Measurements from ENCODE around the gene DESI1. TPM values are rescaled to one million over a fixed set of nuclear protein-coding genes. Genes with fewer than 3 reads are reported as not detected.
"Not testable (repeated sequence)": the region's sequence is repeated elsewhere in the genome, so short reads cannot be mapped to it uniquely, and the experiment has no call there.

DESI1 gene
- total RNA-seq, 2 donors from 2014 or later, result 21.9 to 22.9 TPM

DNA sequence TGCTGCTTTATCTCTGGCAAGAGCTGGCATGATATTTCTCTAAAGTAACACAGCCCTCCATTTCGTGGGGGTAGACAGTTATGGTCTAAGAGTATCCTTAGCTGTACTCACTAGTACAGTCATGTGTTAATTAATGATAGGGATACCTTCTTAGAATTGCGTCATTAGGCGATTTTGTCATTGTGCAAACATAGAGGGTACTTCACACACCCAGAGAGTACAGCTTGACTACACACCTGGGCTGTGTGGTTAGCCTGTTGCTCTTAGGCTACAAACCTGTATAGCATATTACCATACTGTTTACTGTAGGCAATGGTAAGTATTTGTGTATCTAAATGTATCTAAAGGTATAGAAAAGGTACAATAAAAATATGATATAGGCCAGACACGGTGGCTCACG is 17.3 kb upstream of the DESI1 start:
- H3K9me3 ChIP-seq, result no peaks in the 10 kb centered on the region
- H3K36me3 ChIP-seq, result peaks cover 48% of the 10 kb centered on the region
- H3K27me3 ChIP-seq (replicated peaks; ENCODE audit: insufficient read depth), result no peaks in the 10 kb centered on the region
- no peaks in the 10 kb centered on the region for H3K4me1 ChIP-seq (ENCODE audit: control insufficient read depth in 1 of 2, low read depth in 2 of 2)
- no peak for DNase-seq (ENCODE audit: low spot score)
- no peak overlapping the region for H3K27ac ChIP-seq
- TF ChIP-seq, protein P1, sequence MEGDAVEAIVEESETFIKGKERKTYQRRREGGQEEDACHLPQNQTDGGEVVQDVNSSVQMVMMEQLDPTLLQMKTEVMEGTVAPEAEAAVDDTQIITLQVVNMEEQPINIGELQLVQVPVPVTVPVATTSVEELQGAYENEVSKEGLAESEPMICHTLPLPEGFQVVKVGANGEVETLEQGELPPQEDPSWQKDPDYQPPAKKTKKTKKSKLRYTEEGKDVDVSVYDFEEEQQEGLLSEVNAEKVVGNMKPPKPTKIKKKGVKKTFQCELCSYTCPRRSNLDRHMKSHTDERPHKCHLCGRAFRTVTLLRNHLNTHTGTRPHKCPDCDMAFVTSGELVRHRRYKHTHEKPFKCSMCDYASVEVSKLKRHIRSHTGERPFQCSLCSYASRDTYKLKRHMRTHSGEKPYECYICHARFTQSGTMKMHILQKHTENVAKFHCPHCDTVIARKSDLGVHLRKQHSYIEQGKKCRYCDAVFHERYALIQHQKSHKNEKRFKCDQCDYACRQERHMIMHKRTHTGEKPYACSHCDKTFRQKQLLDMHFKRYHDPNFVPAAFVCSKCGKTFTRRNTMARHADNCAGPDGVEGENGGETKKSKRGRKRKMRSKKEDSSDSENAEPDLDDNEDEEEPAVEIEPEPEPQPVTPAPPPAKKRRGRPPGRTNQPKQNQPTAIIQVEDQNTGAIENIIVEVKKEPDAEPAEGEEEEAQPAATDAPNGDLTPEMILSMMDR (IDR thresholded peaks at IDR 0.05), result no peak
- ATAC-seq (ENCODE audit: insufficient number of reproducible peaks, low FRiP score, low read depth), result no peak
- no peak overlapping the region for H3K4me3 ChIP-seq

DNA sequence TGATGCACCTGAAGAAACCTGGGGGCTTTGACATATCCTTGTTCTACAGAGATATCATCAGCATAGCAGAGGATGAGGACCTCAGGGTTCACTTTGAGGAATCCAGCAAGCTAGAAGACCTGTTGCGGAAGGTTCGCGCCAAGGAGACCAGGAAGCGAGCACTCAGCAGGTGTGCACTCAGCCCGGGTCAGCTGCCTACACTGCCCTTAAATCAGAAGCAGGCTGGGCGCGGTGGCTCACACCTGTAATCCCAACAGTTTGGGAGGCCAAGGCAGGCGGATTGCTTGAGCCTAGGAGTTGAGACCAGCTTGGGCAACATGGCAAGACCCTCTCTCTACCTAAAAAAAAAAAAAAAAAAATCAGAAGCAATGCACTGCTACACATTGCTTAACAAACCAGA is 16.8 kb upstream of the DESI1 start:
- H3K27me3 ChIP-seq (replicated peaks; ENCODE audit: insufficient read depth); H3K27ac ChIP-seq; H3K9me3 ChIP-seq; ATAC-seq (ENCODE audit: insufficient number of reproducible peaks, low FRiP score, low read depth); DNase-seq (ENCODE audit: low spot score); H3K4me3 ChIP-seq; H3K4me1 ChIP-seq (ENCODE audit: control insufficient read depth in 1 of 2, low read depth in 2 of 2): not testable (repeated sequence)
- H3K36me3 ChIP-seq, result peaks cover 43% of the 10 kb centered on the region

DNA sequence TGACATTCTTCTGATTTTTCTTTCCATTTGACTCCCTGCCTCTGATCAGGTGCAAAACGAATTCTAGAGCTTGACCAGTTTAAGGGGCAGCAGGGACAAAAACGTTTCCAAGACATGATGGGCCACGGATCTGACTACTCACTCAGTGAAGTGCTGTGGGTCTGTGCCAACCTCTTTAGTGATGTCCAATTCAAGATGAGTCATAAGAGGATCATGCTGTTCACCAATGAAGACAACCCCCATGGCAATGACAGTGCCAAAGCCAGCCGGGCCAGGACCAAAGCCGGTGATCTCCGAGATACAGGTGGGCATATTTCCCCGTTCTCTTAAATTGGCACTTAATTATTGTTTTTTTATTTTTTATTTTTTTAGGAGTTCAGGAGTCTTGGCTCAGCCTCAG is 15.6 kb upstream of the DESI1 start:
- Histone ChIP-seq H3K27ac (no peak overlapping the region), H3K9me3 (no peaks in the 10 kb centered on the region), H3K4me3 (no peak overlapping the region), H3K36me3 (peaks cover 35% of the 10 kb centered on the region), H3K4me1 (ENCODE audit: control insufficient read depth in 1 of 2, low read depth in 2 of 2) (no peaks in the 10 kb centered on the region), H3K27me3 (replicated peaks; ENCODE audit: insufficient read depth) (no peaks in the 10 kb centered on the region)
- no peak for ATAC-seq (ENCODE audit: insufficient number of reproducible peaks, low FRiP score, low read depth)
- TF ChIP-seq, protein P1 (IDR thresholded peaks at IDR 0.05), result no peak
- no peak for DNase-seq (ENCODE audit: low spot score)

DNA sequence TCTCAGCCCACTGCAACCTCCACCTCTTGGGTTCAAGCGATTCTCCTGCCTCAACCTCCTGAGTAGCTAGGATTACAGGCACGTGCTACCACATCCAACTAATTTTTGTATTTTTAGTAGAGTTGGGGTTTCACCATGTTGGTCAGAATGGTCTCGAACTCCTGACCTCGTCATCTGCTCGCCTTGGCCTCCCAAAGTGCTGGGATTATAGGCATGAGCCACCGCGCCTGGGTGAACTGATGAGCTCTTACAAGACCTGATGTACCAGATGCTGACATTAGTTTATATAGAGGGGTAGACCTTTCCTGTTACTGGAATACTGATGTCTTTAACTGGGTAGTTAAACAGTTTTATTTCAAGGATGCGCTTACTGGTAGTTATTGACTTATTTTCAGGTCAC is 13.8 kb upstream of the DESI1 start:
- not testable (repeated sequence) for H3K9me3 ChIP-seq; ATAC-seq (ENCODE audit: insufficient number of reproducible peaks, low FRiP score, low read depth); DNase-seq (ENCODE audit: low spot score); H3K27ac ChIP-seq; H3K27me3 ChIP-seq (replicated peaks; ENCODE audit: insufficient read depth); H3K4me3 ChIP-seq; H3K4me1 ChIP-seq (ENCODE audit: control insufficient read depth in 1 of 2, low read depth in 2 of 2)
- H3K36me3 ChIP-seq, result peaks cover 34% of the 10 kb centered on the region

DNA sequence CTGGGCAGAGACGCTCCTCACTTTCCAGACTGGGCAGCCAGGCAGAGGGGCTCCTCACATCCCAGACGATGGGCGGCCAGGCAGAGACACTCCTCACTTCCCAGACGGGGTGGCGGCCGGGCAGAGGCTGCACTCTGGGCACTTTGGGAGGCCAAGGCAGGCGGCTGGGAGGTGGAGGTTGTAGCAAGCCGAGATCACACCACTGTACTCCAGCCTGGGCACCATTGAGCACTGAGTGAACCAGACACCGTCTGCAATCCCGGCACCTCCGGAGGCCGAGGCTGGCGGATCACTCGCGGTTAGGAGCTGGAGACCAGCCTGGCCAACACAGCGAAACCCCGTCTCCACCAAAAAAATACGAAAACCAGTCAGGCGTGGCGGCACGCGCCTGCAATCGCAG is 10.8 kb upstream of the DESI1 start:
- H3K36me3 ChIP-seq, result peaks cover 40% of the 10 kb centered on the region
- ATAC-seq (ENCODE audit: insufficient number of reproducible peaks, low FRiP score, low read depth); H3K27me3 ChIP-seq (replicated peaks; ENCODE audit: insufficient read depth); H3K27ac ChIP-seq; DNase-seq (ENCODE audit: low spot score); H3K4me1 ChIP-seq (ENCODE audit: control insufficient read depth in 1 of 2, low read depth in 2 of 2); H3K9me3 ChIP-seq; H3K4me3 ChIP-seq: not testable (repeated sequence)

DNA sequence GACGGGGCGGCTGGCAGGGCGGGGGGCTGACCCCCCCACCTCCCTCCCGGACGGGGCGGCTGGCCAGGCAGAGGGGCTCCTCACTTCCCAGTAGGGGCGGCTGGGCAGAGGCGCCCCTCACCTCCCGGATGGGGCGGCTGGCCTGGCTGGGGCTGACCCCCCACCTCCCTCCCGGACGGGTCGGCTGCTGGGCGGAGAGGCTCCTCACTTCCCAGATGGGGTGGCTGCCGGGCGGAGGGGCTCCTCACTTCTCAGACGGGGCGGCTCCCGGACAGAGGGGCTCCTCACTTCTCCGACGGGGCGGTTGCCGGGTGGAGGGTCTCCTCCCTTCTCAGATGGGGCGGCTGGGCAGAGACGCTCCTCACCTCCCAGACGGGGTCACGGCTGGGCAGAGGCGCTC is 10.3 kb upstream of the DESI1 start:
- H3K36me3 ChIP-seq, result peaks cover 39% of the 10 kb centered on the region
- ATAC-seq (ENCODE audit: insufficient number of reproducible peaks, low FRiP score, low read depth); DNase-seq (ENCODE audit: low spot score); H3K4me3 ChIP-seq; H3K27me3 ChIP-seq (replicated peaks; ENCODE audit: insufficient read depth); H3K4me1 ChIP-seq (ENCODE audit: control insufficient read depth in 1 of 2, low read depth in 2 of 2); H3K9me3 ChIP-seq; H3K27ac ChIP-seq: not testable (repeated sequence)

DNA sequence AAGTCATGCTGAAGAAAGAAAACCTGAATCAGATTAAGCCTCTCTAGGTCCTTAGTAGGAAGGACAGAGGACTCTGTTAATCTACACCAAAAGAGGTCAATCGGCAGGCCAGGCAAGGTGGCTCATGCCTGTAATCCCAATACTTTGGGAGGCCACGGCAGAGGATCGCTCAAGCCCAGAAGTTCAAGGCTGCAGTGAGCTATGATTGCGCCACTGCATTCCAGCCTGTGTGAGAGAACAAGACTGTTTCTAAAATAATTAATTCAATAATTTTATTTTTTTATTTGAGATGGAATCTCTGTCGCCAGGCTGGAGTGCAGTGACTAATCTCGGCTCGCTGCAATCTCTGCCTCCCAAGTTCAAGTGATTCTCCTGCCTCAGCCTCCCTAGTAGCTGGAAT is 4.7 kb upstream of the DESI1 start:
- H3K4me1 ChIP-seq (ENCODE audit: control insufficient read depth in 1 of 2, low read depth in 2 of 2), result peaks cover 9 to 11% of the 10 kb centered on the region in 2 donors
- no peak for ATAC-seq (ENCODE audit: insufficient number of reproducible peaks, low FRiP score, low read depth)

More for the DNA sequence above, 4.7 kb upstream of the DESI1 start:
- no peaks in the 10 kb centered on the region for H3K27me3 ChIP-seq (replicated peaks; ENCODE audit: insufficient read depth)
- H3K36me3 ChIP-seq, result peaks cover 50% of the 10 kb centered on the region
- DNase-seq (ENCODE audit: low spot score), result no peak
- H3K27ac ChIP-seq, result no peak overlapping the region
- no peaks in the 10 kb centered on the region for H3K9me3 ChIP-seq
- TF ChIP-seq, protein P1 (IDR thresholded peaks at IDR 0.05), result no peak
- H3K4me3 ChIP-seq, result no peak overlapping the region
